Muscle of arm (tissue), 12 donors: ENCODE measurements around the gene TMEM52B. TPM values are rescaled to one million over a fixed set of nuclear protein-coding genes. Genes with fewer than 3 reads are reported as not detected.
A peak's percentile ranks its signal among the peaks of the same experiment; 100 is the strongest.
"Not testable (repeated sequence)": the region's sequence is repeated elsewhere in the genome, so short reads cannot be mapped to it uniquely, and the experiment has no call there.

Experiments used
- DNase-seq: peaks from one replicate; pipeline ENCODE4 v3.0.0-alpha.2; 2013
- polyA plus RNA-seq, 12 donors: library from polyadenylated mRNA; unstranded; fragments of 120-200 nt; gene quantifications; one replicate each; pipeline ENCODE4 v1.2.1, GENCODE V29; 2013; ENCODE audit not compliant: insufficient read length in 12 of 12

The TMEM52B gene
- polyA plus RNA-seq, 12 donors = 0.04 to 0.96 (median 0.26) TPM; not detected in 3

DNA sequence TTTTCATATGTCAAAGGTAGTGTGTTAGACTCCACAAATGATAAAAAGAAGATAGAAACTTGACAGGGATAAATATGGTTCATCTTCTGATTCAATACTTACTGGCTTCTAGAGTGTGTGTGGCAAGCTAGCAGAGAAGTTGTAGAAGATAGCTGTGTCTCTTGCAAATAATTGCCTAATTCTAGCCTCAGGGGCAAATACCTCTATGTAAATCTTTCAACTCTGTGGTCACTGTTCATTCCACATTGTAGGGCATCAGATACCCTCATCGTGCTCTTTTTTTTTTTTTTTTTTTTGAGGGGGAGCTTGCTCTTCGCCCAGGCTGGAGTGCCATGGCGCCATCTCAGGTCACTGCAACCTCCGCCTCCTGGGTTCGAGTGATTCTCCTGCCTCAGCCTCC, 8.6 kb upstream of the TMEM52B start:
- no peak for DNase-seq

DNA sequence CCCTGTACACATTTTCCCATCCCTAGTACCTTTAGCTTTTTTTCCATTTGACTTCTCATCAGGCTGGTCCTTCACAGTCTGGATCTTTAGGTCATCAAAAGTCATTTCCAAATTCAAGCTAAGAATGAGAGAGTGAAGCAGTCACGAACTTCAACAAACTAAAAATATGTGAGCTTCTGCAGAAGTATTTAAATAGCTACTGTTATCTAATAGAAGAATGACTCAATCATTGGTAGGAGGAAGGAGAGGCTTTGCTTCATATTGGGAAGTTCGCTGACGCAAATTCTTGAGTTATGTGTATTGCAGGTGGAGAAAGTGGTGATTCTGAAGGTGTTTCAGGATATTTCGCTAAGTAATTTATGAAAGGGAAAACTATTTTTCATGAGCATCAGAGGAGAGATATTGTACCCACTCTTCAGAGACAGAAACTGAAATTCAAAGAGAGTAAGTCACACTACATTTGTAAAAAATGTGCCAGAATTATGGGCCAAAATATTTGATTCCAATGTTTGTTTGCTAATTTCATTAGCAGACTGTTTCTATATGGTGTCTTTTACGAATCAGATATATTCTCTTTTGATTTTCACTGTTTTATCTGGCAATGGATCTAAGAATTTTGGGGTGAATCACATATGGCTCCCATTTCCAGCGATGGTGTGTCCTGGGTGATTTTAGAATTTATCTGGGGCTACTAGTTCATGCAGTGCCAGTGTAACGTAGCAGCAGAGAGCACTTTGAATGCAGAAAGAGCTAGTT, 6.7 kb upstream of the TMEM52B start, which contains the start of gene OLR1:
Gene OLR1, minus strand, starts transcription at position 160 of the 756 bp plus-strand sequence. Its CDS starts 55 bp downstream, at position 105.
- no peak for DNase-seq

DNA sequence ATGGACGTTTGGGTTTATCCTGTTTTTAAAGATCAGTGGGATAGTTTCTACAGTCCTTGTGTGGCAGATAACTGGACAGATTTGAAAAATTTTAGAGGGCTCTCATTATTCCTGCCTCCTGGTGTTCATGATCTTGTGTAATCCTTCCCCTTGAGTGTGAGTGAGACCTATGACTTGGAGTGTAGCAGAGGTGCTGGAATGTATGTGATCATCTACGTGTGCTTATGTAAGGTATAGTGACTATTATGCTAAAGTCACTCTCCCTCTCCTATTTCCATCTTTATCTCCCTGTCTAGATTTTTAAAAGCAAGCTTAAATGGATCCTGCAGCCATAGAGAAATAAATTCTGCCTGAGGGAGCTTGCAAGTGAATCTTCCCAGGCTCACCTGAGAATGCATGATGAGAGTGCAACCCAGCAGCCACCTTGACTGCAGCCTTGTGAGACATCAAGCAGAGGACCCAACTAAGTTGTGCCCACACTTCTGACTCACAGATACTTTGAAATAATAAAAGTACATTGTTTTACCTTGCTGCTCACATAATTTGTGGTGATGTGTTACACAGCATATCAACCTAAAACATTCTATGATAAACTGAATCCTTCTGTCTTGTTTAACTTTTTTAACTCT, 3.7 kb upstream of the TMEM52B start:
- no peak for DNase-seq

DNA sequence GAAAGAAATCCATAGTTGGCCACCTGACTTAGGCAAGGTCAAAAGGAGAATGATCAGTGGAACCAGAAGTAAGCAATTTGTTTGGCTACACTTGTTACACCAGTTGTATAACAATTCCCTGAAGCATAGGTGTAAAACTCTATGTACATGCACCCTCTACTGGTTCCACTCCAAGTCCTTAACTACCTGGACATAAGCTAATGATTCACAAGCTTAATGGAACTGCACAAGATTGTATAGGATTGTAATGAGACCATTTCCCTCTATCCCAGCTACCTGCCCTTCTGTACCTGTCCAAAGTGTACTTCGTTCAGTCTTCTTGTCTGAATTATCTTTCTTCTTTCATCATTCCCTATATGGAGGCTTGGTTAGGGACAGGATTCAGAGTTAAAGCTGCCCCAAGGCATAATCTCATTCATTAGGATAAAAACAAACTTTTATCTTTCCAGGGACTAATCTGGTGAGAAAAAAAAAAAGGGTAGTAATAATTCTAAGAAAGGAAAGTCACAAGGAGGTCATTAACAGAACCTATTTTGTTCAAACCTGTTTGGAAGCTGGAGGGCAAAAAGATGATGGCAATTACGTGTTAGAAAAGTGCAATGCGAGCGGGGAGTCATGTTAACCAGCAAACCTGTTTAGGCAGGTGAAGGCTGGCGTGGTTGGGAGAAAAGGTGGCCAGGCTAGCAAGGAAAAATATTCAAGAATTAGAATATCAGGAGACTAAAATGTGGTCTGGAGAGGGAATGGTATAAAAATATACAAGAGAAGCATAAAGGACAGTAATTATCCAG, 2.8 kb upstream of the TMEM52B start:
- DNase-seq = no peak

DNA sequence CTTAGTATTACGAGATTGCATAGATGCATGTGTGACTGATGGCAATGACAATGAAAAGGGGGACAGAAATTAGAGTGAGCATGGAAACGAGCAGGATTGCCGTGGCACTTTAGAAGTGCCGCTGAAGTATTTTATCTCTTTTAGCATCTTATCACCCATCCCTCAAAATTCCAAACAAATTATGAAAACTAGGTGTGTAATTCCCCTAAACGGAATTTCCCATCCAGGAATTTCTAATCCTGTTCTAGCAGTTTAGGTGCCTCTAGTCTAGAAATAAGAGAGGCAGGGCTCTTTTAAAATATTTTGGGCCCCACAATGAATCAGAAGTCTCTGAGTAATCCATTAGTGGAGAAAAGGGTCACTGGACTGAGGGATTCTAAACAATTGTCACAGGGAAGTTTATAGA, 947 bp downstream of the TMEM52B start:
- no peak for DNase-seq

DNA sequence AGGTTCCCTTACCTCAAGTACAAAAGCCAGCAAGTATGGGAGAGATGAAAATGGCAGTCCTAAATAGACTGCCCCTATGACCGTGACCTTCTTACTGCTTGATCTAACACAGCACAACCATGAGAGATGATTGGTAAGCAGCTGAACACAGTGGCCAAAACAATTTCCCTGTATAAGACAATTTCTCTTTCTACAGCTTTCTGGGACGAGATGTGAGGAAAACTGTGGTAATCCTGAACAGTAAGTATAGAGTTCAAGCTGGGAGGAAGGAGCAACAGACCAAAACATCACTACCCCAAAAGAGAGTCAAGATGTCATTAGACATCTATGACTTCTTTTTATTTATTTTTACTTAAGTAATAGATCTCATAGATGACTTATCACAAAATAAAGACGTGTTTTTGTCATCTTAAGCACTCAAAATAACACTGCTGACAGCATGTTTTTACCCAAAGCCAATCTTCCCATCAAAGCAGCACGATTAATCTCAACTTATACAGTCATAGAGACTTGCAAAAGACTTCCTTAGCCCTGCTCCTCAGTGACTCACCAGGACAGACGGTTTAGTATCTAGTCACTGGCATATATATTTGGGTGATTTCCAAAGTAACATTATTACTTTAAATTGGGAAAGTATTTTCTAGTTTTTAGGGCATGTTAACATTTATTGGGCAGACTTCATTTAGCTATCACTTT, 3.7 kb downstream of the TMEM52B start:
- no peak for DNase-seq

DNA sequence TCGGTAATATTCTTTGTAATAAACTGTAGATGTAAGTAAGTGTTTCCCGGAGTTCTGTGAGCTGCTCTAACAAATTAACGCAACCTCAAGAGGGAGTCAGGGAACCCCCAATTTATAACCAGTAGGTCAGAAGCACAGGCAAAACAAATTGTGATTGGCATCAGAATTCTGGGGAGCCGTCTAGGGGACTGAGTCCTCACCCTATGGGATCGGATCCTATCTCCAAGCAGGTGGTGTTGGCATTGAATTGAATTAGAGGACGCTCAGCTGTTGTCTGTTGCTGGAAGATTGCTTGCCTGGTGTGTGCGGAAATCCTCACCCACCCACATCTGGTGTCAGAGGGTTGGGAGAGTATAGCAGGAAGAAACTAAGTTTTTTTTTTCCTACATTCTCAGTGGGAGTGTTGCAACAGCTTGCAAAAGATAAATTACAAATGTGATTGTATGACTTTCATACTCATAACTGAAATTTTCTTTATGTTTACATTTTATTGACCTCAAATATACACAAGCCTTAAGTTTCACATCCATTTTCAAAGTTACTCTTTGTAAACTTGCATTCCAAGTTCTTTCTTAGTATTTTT, 5.5 kb downstream of the TMEM52B start:
- no peak for DNase-seq

DNA sequence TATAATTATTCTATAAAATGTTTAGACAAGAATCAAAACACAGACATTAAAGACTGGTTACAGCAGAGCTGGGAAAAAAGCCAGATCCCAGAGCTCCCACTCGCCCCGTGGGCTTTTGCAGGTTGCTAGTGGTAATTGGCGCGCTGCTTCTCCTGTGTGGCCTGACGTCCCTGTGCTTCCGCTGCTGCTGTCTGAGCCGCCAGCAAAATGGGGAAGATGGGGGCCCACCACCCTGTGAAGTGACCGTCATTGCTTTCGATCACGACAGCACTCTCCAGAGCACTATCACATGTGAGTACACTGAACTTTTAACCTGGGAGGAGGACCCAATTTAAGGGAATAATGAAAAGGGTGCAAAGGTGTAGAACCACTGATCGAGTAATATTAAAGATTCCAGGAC, 7.5 kb downstream of the TMEM52B start:
- peak; percentile 25 for DNase-seq

DNA sequence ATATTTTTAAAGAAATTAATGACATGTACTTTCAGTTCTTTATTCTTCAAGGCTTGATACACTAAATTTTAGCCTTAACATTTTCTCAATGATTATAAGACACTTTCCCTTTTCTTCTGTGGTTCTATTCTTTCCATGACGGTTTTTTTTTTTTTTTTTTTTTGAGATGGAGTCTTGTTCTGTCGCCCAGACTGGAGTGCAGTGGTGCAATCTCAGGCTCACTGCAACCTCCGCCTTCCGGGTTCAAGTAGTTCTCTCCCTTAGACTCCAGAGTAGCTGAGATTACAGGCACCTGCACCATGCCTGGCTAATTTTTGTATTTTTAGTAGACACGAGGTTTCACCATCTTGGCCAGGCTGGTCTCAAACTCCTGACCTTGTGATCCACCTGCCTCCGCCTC, 8.1 kb downstream of the TMEM52B start:
- not testable (repeated sequence) for DNase-seq

DNA sequence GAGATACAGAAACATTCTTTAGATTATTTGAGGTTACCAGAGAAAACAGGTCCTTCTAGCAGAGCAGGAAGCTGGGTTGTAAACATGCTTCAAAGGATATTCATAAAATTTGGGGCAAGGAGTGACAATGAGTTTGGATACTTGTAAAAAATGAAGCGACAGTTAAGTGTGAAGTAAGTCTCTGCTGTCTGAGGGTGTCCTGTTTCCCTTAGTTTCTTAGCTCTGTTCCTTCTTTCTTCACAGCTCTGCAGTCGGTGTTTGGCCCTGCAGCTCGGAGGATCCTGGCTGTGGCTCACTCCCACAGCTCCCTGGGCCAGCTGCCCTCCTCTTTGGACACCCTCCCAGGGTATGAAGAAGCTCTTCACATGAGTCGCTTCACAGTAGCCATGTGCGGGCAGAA, 10.8 kb downstream of the TMEM52B start:
- no peak for DNase-seq

DNA sequence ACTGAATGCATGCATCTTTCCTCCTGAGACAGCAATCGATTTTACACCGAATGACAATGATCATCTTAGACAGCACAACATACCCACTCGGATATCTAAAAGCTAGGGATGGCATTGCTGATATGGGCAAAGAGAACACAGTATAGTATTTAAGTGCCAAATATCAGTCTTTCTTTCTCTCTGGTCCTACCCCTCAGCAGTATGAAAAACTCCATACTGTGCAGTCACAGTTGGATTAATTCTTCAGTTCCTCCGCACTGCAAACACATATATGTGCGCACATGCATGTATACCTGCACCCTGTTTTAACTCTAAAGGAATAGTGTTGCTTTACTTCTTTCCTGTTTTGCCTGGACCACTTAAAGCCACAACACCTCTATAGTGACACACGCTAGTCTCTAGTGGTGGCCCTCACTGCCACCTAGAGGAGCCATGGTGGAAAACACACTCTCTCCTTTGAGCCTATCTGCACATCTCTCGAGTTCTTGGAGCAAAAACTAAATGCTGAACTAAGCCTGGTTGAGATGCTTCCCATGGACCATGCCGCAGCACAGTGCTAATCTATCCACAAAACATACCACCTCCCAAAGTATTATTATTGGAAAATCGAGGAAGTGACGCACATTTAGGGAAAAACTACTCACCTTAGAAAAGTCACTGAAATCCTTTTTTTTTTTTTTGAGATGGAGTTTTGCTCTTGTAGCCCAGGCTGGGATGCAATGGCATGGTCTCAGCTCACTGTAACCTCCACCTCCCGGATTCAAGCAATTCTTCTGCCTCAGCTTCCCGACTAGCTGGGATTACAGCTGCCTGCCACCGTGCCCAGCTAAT, 11.9 kb downstream of the TMEM52B start:
- peak; percentile 52 for DNase-seq

DNA sequence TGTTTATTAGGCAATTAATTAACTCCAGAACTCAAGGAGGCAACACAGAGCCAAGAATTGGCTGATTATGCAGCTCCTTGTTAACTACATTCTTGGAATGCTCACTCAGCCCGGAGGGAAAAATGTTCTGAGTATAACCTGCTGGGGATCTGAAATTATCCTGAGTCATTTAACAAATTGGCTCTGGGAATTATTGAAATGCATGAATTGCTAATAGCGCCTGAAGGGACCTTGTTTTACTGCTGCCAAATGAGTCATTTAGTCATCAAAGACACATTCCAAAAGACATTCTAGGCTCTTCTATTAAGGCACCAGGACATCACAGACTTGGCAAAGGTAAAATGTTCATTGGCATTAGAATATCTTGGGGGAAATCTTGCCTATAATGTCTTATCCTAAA, 13.0 kb downstream of the TMEM52B start:
- DNase-seq = no peak

DNA sequence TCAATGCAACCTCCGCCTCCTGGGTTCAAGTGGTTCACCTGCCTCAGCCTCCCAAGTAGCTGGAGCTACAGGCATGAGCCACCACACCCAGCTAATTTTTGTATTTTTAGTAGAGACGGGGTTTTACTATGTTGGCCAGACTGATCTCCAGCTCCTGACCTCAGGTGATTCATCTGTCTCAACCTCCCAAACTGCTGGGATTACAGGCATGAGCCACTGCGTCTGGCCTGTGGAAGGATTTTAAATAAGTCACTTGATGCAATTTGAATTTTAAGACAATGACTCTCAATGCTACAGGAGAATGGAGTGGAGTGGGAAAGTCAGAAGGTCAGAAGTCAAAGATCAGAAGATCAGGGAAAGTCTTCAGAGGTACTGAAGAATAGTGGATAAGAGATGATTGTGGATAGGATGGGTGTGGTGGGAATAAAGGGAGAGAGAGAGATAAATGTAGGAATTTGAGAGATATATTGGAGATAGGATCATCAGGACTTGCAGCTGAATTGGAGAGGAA, 15.4 kb downstream of the TMEM52B start:
- no peak for DNase-seq

DNA sequence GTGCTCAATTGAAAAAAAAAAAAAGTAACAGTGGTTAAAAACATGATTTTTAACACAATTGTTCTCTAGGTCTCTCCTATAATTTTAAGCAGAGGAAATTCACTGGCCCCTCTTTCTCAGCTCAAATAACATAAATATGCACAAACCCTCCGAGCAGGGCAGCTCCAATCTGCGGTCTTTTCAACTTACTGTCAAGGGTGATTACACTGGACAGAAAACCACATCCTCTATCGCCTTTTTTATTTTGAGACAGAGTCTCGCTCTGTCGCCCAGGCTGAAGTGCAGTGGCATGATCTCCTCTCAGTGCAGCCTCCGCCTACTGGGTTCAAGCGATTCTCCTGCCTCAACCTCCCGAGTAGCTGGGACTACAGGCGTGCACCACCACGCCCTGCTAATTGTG, 17.4 kb downstream of the TMEM52B start:
- no peak for DNase-seq

DNA sequence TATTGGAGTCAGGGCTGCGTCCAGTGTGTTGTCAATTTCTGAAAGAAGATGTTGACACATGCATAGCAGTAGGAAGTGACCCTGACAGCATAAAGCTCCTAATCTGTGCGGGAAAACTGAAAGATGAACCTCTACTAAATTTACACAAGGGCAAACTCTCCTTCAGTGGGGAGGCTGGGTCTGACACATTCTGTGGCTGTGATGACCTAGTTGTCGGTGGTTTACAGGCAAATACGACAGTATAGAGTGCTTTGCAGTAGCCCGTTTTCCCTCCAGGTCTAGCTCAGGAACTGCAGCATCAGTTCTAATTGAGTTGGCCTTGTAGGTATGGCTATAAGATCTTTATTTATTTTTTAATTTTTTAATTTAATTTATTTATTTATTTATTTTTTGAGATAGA, 19.0 kb downstream of the TMEM52B start:
- DNase-seq = no peak

DNA sequence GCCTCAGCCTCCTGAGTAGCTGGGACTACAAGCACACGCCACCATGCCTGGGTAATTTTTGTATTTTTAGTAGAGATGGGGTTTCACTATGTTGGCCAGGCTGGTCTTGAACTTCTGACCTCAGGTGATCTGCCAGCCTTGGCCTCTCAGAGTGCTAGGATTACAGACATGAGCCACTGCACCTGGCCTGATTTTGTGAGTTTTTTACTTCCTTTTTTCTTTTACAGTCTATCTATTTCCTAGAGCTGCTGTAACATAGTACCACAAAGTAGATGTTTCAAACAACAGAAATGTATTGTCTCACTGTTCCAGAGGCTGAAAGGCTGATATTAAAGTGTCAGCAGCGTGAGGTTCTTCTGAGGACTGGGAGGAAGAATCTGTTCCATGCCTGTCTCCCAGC, 25.7 kb downstream of the TMEM52B start:
- not testable (repeated sequence) for DNase-seq

DNA sequence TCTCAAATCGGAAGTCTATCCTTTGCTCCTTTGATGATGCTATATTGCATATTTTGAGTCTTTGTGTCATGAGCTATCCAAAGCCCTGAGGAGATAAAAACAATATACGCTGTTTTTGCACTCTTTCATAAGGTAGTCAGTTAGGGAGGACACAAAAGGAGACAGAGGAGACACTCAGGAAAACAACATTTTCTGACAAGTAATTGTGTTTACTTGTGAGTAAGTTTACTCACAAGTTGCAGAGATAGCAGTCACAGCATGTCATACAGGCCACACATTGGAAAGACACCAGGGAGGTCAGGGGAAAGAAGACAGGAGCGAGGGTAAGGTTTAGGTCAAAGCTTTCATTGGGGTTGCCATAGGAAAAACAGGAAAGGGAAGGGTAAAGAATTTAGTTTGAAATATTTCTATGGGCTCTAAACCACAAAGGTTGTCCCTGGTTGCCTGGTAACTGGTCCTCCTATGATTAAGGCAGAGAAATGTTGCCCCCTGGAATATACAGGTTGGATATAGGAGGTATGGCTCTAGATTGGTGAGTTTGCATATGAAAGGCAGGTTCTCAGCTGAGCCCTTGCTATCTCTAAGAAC, 26.5 kb downstream of the TMEM52B start:
- DNase-seq = no peak

DNA sequence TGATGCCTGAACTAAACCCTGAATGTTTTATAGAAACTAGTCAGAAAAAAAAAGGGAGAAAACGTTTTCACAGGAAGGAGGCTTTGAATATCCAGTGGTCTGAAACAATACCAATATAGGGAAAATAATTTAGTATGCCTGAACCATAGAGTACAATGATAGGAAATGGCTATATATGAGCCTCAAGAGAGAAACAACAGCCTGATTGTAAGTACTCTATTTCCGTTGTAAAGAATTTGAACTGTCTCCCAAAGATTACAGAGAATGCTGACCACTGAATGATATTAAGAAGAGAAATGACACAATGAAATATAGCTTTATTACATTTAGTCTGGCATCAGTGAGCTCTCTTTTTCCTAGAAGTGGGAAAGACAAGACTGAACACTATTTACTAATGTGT, 28.3 kb downstream of the TMEM52B start:
- DNase-seq = no peak

DNA sequence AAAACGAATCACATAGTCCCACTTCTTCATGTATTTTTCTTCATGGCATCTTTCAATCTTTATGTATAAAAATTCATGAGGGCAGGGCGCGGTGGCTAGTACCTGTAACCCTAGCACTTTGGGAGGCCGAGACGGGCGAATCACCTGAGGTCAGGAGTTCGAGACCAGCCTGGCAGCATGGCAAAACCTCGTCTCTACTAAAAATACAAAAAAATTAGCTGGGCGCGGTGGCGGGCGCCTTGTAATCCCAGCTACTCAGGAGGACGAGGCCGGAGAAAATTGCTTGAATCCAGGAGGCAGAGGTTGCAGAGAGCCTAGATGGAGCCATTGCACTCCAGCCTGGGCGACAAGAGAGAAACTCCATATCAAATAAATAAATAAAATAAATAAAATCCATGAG, 31.4 kb downstream of the TMEM52B start:
- no peak for DNase-seq
